Activated CD8-positive, alpha-beta memory T cell treated with anti-CD3 and anti-CD28 coated beads, Interleukin-2, amount 50 U/mL, for 1 hour (primary cell): ENCODE results near the gene CAMTA1.

ENCODE experiments used
- DNase-seq: peaks from one replicate; pipeline ENCODE4 v3.0.0-alpha.2; 2020; ENCODE audit errors: extremely low read depth

The CAMTA1 gene

GRCh38 chr1:7002728-7003127 is 217.5 kb downstream of the CAMTA1 start:
- DNase-seq, result no peak

- no peak for DNase-seq
Measured at GRCh38 chr1:7003676-7004075, 218.4 kb downstream of the CAMTA1 start.

- DNase-seq, result no peak
Measured at GRCh38 chr1:7004181-7004580, 218.9 kb downstream of the CAMTA1 start.

GRCh38 chr1:7005762-7006161 is 220.5 kb downstream of the CAMTA1 start:
- DNase-seq, result no peak

GRCh38 chr1:7006996-7007871 is 222.0 kb downstream of the CAMTA1 start:
- no peak for DNase-seq

GRCh38 chr1:7007902-7008301 is 222.6 kb downstream of the CAMTA1 start:
- no peak for DNase-seq

- no peak for DNase-seq
Measured at GRCh38 chr1:7008331-7008730, 223.1 kb downstream of the CAMTA1 start.

GRCh38 chr1:7008975-7009740 is 223.9 kb downstream of the CAMTA1 start:
- no peak for DNase-seq

- no peak for DNase-seq
Measured at GRCh38 chr1:7009741-7010525, 224.7 kb downstream of the CAMTA1 start.

GRCh38 chr1:7010534-7011200 is 225.4 kb downstream of the CAMTA1 start:
- no peak for DNase-seq

GRCh38 chr1:7011826-7012225 is 226.6 kb downstream of the CAMTA1 start:
- no peak for DNase-seq

GRCh38 chr1:7012461-7012924 is 227.2 kb downstream of the CAMTA1 start:
- no peak for DNase-seq

GRCh38 chr1:7013833-7014639 is 228.8 kb downstream of the CAMTA1 start:
- DNase-seq, result no peak

- no peak for DNase-seq
Measured at GRCh38 chr1:7014640-7014930, 229.3 kb downstream of the CAMTA1 start.

GRCh38 chr1:7015022-7015421 is 229.8 kb downstream of the CAMTA1 start:
- no peak for DNase-seq

- DNase-seq, result no peak
Measured at GRCh38 chr1:7018351-7018750, 233.1 kb downstream of the CAMTA1 start.

- DNase-seq, result no peak
Measured at GRCh38 chr1:7018826-7019225, 233.6 kb downstream of the CAMTA1 start.

- DNase-seq, result no peak
Measured at GRCh38 chr1:7019510-7019909, 234.3 kb downstream of the CAMTA1 start.

GRCh38 chr1:7022058-7022457 is 236.8 kb downstream of the CAMTA1 start:
- no peak for DNase-seq

- no peak for DNase-seq
Measured at GRCh38 chr1:7025013-7025412, 239.8 kb downstream of the CAMTA1 start.

- no peak for DNase-seq
Measured at GRCh38 chr1:7026169-7026568, 240.9 kb downstream of the CAMTA1 start.
